ENCODE data around the gene DHX9. TPM values are rescaled to one million over a fixed set of nuclear protein-coding genes. Genes with fewer than 3 reads are reported as not detected.

DHX9 gene
- polyA plus RNA-seq, 1 donor (not counting 4 experiments of a cell fraction or from before 2014, with no cell fraction given): 199 TPM

GRCh38 chr1:182877331-182877730 lies 38.2 kb downstream of the DHX9 start:
- Histone ChIP-seq H3K4me2 (ENCODE audit: control insufficient read depth, extremely low read depth, insufficient read depth, low read depth, low read length) (no peak overlapping the region), H3K79me2 (ENCODE audit: control insufficient read depth, insufficient read depth, low read length) (no peaks in the 10 kb centered on the region), H3K9me1 (ENCODE audit: control insufficient read depth, extremely low read depth, insufficient read depth, low read length) (no peaks in the 10 kb centered on the region), H3K9me3 (ENCODE audit: control insufficient read depth, low read depth, low read length) (no peaks in the 10 kb centered on the region), H3K27me3 (ENCODE audit: control insufficient read depth, extremely low read depth, insufficient read depth, low read length) (no peaks in the 10 kb centered on the region), H3K9ac (ENCODE audit: control insufficient read depth, extremely low read depth, insufficient read depth, low read length) (no peak overlapping the region), H3K4me1 (ENCODE audit: control insufficient read depth, extremely low read depth, insufficient read depth, low read length) (no peaks in the 10 kb centered on the region), H4K20me1 (ENCODE audit: control insufficient read depth, extremely low read depth, insufficient read depth, low read length) (no peaks in the 10 kb centered on the region), H3K36me3 (ENCODE audit: control insufficient read depth in 2 of 2, extremely low read depth in 1 of 2, insufficient read depth in 2 of 2, low read length in 2 of 2) (peaks cover 44 to 57% of the 10 kb centered on the region in 2 experiments), H3K4me3 (ENCODE audit: control insufficient read depth in 2 of 3, extremely low read depth in 1 of 3, insufficient read depth in 2 of 3, low read depth in 1 of 3, low read length in 3 of 3) (no peak overlapping the region), H3K27ac (ENCODE audit: control insufficient read depth, insufficient read depth, low read length) (no peak overlapping the region), H2AFZ (ENCODE audit: control insufficient read depth, low read length) (no peak overlapping the region)
- FAIRE-seq (no peak), DNase-seq (ENCODE audit: low read depth, low spot score) (no peak)
- TF ChIP-seq EZH2 (IDR thresholded peaks at IDR 0.05; ENCODE audit: low read length): no peak
- TF ChIP-seq CTCF (optimal IDR thresholded peaks at IDR 0.05 in 1 of 3, IDR thresholded peaks at IDR 0.05 in 1 of 3, conservative IDR thresholded peaks at IDR 0.05 in 1 of 3; ENCODE audit: extremely low read depth in 1 of 3, insufficient read depth in 2 of 3, low read length in 3 of 3): no peak
- dilution Hi-C loops (cut with MboI; ENCODE audit: extremely low pct_ligation_motif_present, low sequenced_read_pairs): no loop called here

- H3K4me3 ChIP-seq (ENCODE audit: control insufficient read depth in 2 of 3, extremely low read depth in 1 of 3, insufficient read depth in 2 of 3, low read depth in 1 of 3, low read length in 3 of 3): no peak overlapping the region
- no peak overlapping the region for H3K9ac ChIP-seq (ENCODE audit: control insufficient read depth, extremely low read depth, insufficient read depth, low read length)
- H4K20me1 ChIP-seq (ENCODE audit: control insufficient read depth, extremely low read depth, insufficient read depth, low read length): no peaks in the 10 kb centered on the region
- H3K79me2 ChIP-seq (ENCODE audit: control insufficient read depth, insufficient read depth, low read length): no peaks in the 10 kb centered on the region
- no peak overlapping the region for H3K27ac ChIP-seq (ENCODE audit: control insufficient read depth, insufficient read depth, low read length)
- H2AFZ ChIP-seq (ENCODE audit: control insufficient read depth, low read length): no peak overlapping the region
- no peaks in the 10 kb centered on the region for H3K27me3 ChIP-seq (ENCODE audit: control insufficient read depth, extremely low read depth, insufficient read depth, low read length)
- no peaks in the 10 kb centered on the region for H3K9me3 ChIP-seq (ENCODE audit: control insufficient read depth, low read depth, low read length)
- FAIRE-seq (no peak), DNase-seq (ENCODE audit: low read depth, low spot score) (no peak)
- H3K36me3 ChIP-seq (ENCODE audit: control insufficient read depth in 2 of 2, extremely low read depth in 1 of 2, insufficient read depth in 2 of 2, low read length in 2 of 2): peaks cover 42 to 56% of the 10 kb centered on the region in 2 experiments
- dilution Hi-C loops (cut with MboI; ENCODE audit: extremely low pct_ligation_motif_present, low sequenced_read_pairs): no loop called here
- no peak overlapping the region for H3K4me2 ChIP-seq (ENCODE audit: control insufficient read depth, extremely low read depth, insufficient read depth, low read depth, low read length)
- no peaks in the 10 kb centered on the region for H3K4me1 ChIP-seq (ENCODE audit: control insufficient read depth, extremely low read depth, insufficient read depth, low read length)
- H3K9me1 ChIP-seq (ENCODE audit: control insufficient read depth, extremely low read depth, insufficient read depth, low read length): no peaks in the 10 kb centered on the region
- no peak for TF ChIP-seq EZH2 (IDR thresholded peaks at IDR 0.05; ENCODE audit: low read length)
- TF ChIP-seq CTCF (optimal IDR thresholded peaks at IDR 0.05 in 1 of 3, IDR thresholded peaks at IDR 0.05 in 1 of 3, conservative IDR thresholded peaks at IDR 0.05 in 1 of 3; ENCODE audit: extremely low read depth in 1 of 3, insufficient read depth in 2 of 3, low read length in 3 of 3): no peak
These were observed 38.7 kb downstream of the DHX9 start for GRCh38 chr1:182877842-182878241.
